ENCODE results near the gene RAB29. TPM values are rescaled to one million over a fixed set of nuclear protein-coding genes. Genes with fewer than 3 reads are reported as not detected.

RAB29 gene
- total RNA-seq, 1 donor from 2014 or later: 23.6 TPM

- DNase-seq (ENCODE audit: low read depth): no peak
These were observed 9.2 kb downstream of the RAB29 start for GRCh38 chr1:205766038-205766437.

GRCh38 chr1:205764578-205764977 lies 10.7 kb downstream of the RAB29 start:
- no peak for DNase-seq (ENCODE audit: low read depth)

- DNase-seq (ENCODE audit: low read depth): no peak
These were observed 11.3 kb downstream of the RAB29 start for GRCh38 chr1:205763980-205764379.

- DNase-seq (ENCODE audit: low read depth): no peak
These were observed 14.7 kb downstream of the RAB29 start for GRCh38 chr1:205760606-205761005.

- no peak for DNase-seq (ENCODE audit: low read depth)
These were observed 18.7 kb downstream of the RAB29 start for GRCh38 chr1:205756552-205756951.

GRCh38 chr1:205754857-205755256 lies 20.4 kb downstream of the RAB29 start:
- DNase-seq (ENCODE audit: low read depth): no peak

GRCh38 chr1:205751036-205751651 lies 24.1 kb downstream of the RAB29 start:
- peak; percentile 37 for DNase-seq (ENCODE audit: low read depth)

GRCh38 chr1:205750138-205751035 lies 24.9 kb downstream of the RAB29 start, which contains the start of gene NUCKS1:
Gene NUCKS1 (minus strand): TSS chr1:205750182. CDS start chr1:205749973, 209 bp downstream.
- DNase-seq (ENCODE audit: low read depth): peak; percentile 100

GRCh38 chr1:205749234-205750137 lies 25.8 kb downstream of the RAB29 start:
- DNase-seq (ENCODE audit: low read depth): peak; percentile 97

- DNase-seq (ENCODE audit: low read depth): peak; percentile 89
These were observed 26.7 kb downstream of the RAB29 start for GRCh38 chr1:205748403-205749233.

GRCh38 chr1:205746757-205747412 lies 28.4 kb downstream of the RAB29 start:
- DNase-seq (ENCODE audit: low read depth): no peak

GRCh38 chr1:205744403-205744802 lies 30.9 kb downstream of the RAB29 start:
- DNase-seq (ENCODE audit: low read depth): no peak

GRCh38 chr1:205743977-205744376 lies 31.3 kb downstream of the RAB29 start:
- DNase-seq (ENCODE audit: low read depth): no peak

GRCh38 chr1:205741681-205742080 lies 33.6 kb downstream of the RAB29 start:
- DNase-seq (ENCODE audit: low read depth): no peak

GRCh38 chr1:205739348-205740160 lies 35.7 kb downstream of the RAB29 start:
- no peak for DNase-seq (ENCODE audit: low read depth)

GRCh38 chr1:205735218-205735617 lies 40.1 kb downstream of the RAB29 start:
- no peak for DNase-seq (ENCODE audit: low read depth)

GRCh38 chr1:205733438-205734175 lies 41.7 kb downstream of the RAB29 start:
- no peak for DNase-seq (ENCODE audit: low read depth)

- no peak for DNase-seq (ENCODE audit: low read depth)
These were observed 45.2 kb downstream of the RAB29 start for GRCh38 chr1:205729945-205730610.
